NOMO-1 treated with dmso at 0.1 percent for 144 hours (cell line): Measurements from ENCODE around the gene MFNG.

Experiments used
- DNase-seq: peaks from one replicate; lab custom pipeline; 2025; ENCODE audit not compliant: unreplicated experiment; lab: John Stamatoyannopoulos, UW

The MFNG gene

GRCh38 chr22:37514526-37515051, 28.4 kb upstream of the MFNG start:
- no peak for DNase-seq

- no peak for DNase-seq
Observed at GRCh38 chr22:37511395-37512104, 25.4 kb upstream of the MFNG start.

- DNase-seq, result no peak
Observed at GRCh38 chr22:37510091-37510490, 23.9 kb upstream of the MFNG start.

- no peak for DNase-seq
Observed at GRCh38 chr22:37509059-37509860, 23.1 kb upstream of the MFNG start.

GRCh38 chr22:37508431-37508992, 22.3 kb upstream of the MFNG start:
- no peak for DNase-seq

GRCh38 chr22:37507731-37508130, 21.5 kb upstream of the MFNG start:
- no peak for DNase-seq

- no peak for DNase-seq
Observed at GRCh38 chr22:37505989-37506388, 19.8 kb upstream of the MFNG start.

GRCh38 chr22:37505565-37505964, 19.4 kb upstream of the MFNG start:
- DNase-seq, result no peak

GRCh38 chr22:37504964-37505363, 18.8 kb upstream of the MFNG start:
- DNase-seq, result no peak

GRCh38 chr22:37503850-37504249, 17.7 kb upstream of the MFNG start:
- no peak for DNase-seq

- no peak for DNase-seq
Observed at GRCh38 chr22:37503183-37503683, 17.0 kb upstream of the MFNG start.

GRCh38 chr22:37502342-37503182, 16.4 kb upstream of the MFNG start:
- DNase-seq, result no peak

GRCh38 chr22:37501610-37502341, 15.6 kb upstream of the MFNG start:
- no peak for DNase-seq

GRCh38 chr22:37500745-37501609, 14.8 kb upstream of the MFNG start:
- no peak for DNase-seq

GRCh38 chr22:37499789-37500540, 13.8 kb upstream of the MFNG start:
- DNase-seq, result no peak

- DNase-seq, result no peak
Observed at GRCh38 chr22:37499027-37499707, 13.0 kb upstream of the MFNG start.

- DNase-seq, result no peak
Observed at GRCh38 chr22:37498289-37498909, 12.2 kb upstream of the MFNG start.
